Mammary epithelial cell (primary cell): ENCODE measurements around the gene SRPK1.

Source experiments
- CTCF ChIP-seq, 2 donors: IDR thresholded peaks in 1 of 2; conservative IDR thresholded peaks in 1 of 2; 2 replicates each; pipeline ENCODE4 v1.5.1; 2011 to 2012; ENCODE audit warnings: inconsistent platforms in 2 of 2, low read length in 2 of 2, mild to moderate bottlenecking in 2 of 2, control low read depth in 1 of 2, low read depth in 1 of 2; ENCODE audit not compliant: insufficient read depth in 1 of 2; ENCODE audit errors: extremely low read depth in 1 of 2
- EZH2 ChIP-seq: IDR thresholded peaks from 2 replicates; pipeline ENCODE4 v1.6.1; 2012; ENCODE audit warnings: low read length, inconsistent platforms, borderline replicate concordance

- no peak for TF ChIP-seq EZH2
- no peak for TF ChIP-seq CTCF (conservative IDR thresholded peaks at IDR 0.05 in 1 of 2, IDR thresholded peaks at IDR 0.05 in 1 of 2; ENCODE audit: extremely low read depth in 1 of 2, insufficient read depth in 1 of 2, low read depth in 1 of 2, low read length in 2 of 2)
Measured at GRCh38 chr6:35919085-35919826, 1.6 kb downstream of the SRPK1 start.
